LNCAP (cell line): ENCODE measurements around the gene SLC35C1.

Source experiments
- CTCF ChIP-seq: fragments of 450-650 bp; IDR thresholded peaks from 2 replicates; pipeline ENCODE4 v1.5.1; 2017; ENCODE audit warnings: mild to moderate bottlenecking

Gene SLC35C1

GRCh38 chr11:45791524-45791923 lies 13.4 kb upstream of the SLC35C1 start:
- TF ChIP-seq CTCF = no peak

- TF ChIP-seq CTCF = no peak
Measured at GRCh38 chr11:45794169-45794568, 10.8 kb upstream of the SLC35C1 start.

- TF ChIP-seq CTCF = no peak
Measured at GRCh38 chr11:45795379-45795778, 9.6 kb upstream of the SLC35C1 start.

GRCh38 chr11:45796461-45796861 lies 8.5 kb upstream of the SLC35C1 start:
- TF ChIP-seq CTCF = no peak

GRCh38 chr11:45798793-45799441 lies 6.0 kb upstream of the SLC35C1 start:
- no peak for TF ChIP-seq CTCF

GRCh38 chr11:45799562-45799961 lies 5.4 kb upstream of the SLC35C1 start:
- TF ChIP-seq CTCF = no peak

GRCh38 chr11:45800261-45800660 lies 4.7 kb upstream of the SLC35C1 start:
- no peak for TF ChIP-seq CTCF
